Heart left ventricle (tissue), 13 donors: Measurements from ENCODE around the gene XYLT1.

Experiments used
- POLR2A ChIP-seq, 2 donors: fragments of 450-650 bp; IDR thresholded peaks; one replicate each; pipeline ENCODE4 v1.6.1; 2017; ENCODE audit warnings: antibody characterized with exemption in 2 of 2, mild to moderate bottlenecking in 2 of 2, moderate library complexity in 2 of 2
- TF ChIP-seq, protein P1 (sequence below), 12 donors: fragments of 200-600 bp; sonication (generic) in 4 of 12; IDR thresholded peaks; one replicate each; pipeline versions ENCODE4 v1.5.0 to v1.8.0; 2018 to 2022; ENCODE audit warnings: antibody characterized with exemption in 12 of 12, mild to moderate bottlenecking in 5 of 12
- donor health status: ischemic (EF 13 %, LVEDD 7.1; RV severe dilation, severe dysfunction).
- donor health status: DM: no; HTN: yes; CAD: no.
- donor health status: DM: no; HTN: no; CAD: no.
- donor health status: ischemic (EF 25% LVEDD 6.9; RV normal size, moderate dysfunction).
- donor health status: ischemic (EF 25% LVEDD 5.7; RV mildly dilated, moderate dysfunction).
- donor health status: ischemic (EF 35%, LVEDD 5.7; RV mildly dilated, moderate dysfunction).
- donor health status: nonischemic (EF 11% LVEDD 7.7; RV severe dilation, severe dysfunction).
- donor health status: DM: yes; HTN: yes; CAD: no.
- donor health status: PGD.
- donor health status: ischemic (EF 29% LVEDD 5.4; RV normal size, mild dysfunction).
- donor health status: nonischemic (EF 23%, LVEDD 6.1; RV moderate dilation, normal function).

DNA sequence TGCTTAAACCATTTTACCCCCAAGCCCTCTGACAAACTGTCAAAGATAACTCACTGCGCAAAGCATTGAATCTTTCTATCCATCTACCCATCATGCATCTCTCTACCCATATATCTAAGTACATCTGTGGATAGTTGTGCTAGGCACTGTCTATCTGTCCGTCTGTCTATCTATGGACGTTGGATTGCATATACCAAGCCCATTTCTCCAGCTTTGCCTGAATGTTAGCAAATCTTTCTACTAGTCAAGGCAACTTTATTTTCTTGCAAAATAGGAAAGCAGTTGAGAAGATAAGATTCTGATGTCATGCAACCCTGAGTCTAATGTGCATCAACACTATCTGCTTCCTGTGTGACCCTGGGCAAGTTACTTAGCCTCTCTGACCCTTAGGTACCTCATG lies 117.2 kb downstream of the XYLT1 start:
- TF ChIP-seq, protein P1, sequence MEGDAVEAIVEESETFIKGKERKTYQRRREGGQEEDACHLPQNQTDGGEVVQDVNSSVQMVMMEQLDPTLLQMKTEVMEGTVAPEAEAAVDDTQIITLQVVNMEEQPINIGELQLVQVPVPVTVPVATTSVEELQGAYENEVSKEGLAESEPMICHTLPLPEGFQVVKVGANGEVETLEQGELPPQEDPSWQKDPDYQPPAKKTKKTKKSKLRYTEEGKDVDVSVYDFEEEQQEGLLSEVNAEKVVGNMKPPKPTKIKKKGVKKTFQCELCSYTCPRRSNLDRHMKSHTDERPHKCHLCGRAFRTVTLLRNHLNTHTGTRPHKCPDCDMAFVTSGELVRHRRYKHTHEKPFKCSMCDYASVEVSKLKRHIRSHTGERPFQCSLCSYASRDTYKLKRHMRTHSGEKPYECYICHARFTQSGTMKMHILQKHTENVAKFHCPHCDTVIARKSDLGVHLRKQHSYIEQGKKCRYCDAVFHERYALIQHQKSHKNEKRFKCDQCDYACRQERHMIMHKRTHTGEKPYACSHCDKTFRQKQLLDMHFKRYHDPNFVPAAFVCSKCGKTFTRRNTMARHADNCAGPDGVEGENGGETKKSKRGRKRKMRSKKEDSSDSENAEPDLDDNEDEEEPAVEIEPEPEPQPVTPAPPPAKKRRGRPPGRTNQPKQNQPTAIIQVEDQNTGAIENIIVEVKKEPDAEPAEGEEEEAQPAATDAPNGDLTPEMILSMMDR (IDR thresholded peaks at IDR 0.05): no peak
- TF ChIP-seq POLR2A (IDR thresholded peaks at IDR 0.05): no peak
